ENCODE data around the gene CD8B2.
"Not testable (repeated sequence)": the region's sequence is repeated elsewhere in the genome, so short reads cannot be mapped to it uniquely, and the experiment has no call there.

- TF ChIP-seq ATF3 (IDR thresholded peaks at IDR 0.05; ENCODE audit: borderline replicate concordance, extremely low read depth, low read depth, low read length); CTCF (IDR thresholded peaks at IDR 0.05 in 2 of 3, conservative IDR thresholded peaks at IDR 0.05 in 1 of 3; ENCODE audit: control insufficient read depth in 2 of 3, extremely low read depth in 1 of 3, insufficient read depth in 1 of 3, low read depth in 3 of 3, low read length in 3 of 3); IKZF1 (conservative IDR thresholded peaks at IDR 0.05); HDAC6 (IDR thresholded peaks at IDR 0.05; ENCODE audit: unreplicated experiment); JUNB (IDR thresholded peaks at IDR 0.05); HDGF (IDR thresholded peaks at IDR 0.05); POLR2AphosphoS5 (IDR thresholded peaks at IDR 0.05; ENCODE audit: low read length); RFX5 (IDR thresholded peaks at IDR 0.05; ENCODE audit: low read depth, low read length): not testable (repeated sequence)
These were observed 19.1 kb upstream of the CD8B2 start, which contains the start of gene RGPD3 for GRCh38 chr2:106468107-106468506.

All from GM12878 (cell line).